Left ventricle myocardium inferior (tissue), 1 donor: ENCODE results near the gene TAOK1. TPM values are rescaled to one million over a fixed set of nuclear protein-coding genes. Genes with fewer than 3 reads are reported as not detected.

Experiments
- DNase-seq: peaks from one replicate; pipeline ENCODE4 v3.0.0-alpha.2; 2020
- H3K27ac ChIP-seq: fragments of 200-600 bp; replicated peaks from 2 replicates; pipeline ENCODE4 v1.8.0; 2021
- H3K27me3 ChIP-seq: fragments of 200-600 bp; 2 replicates; pipeline ENCODE4 v1.8.0; 2021; ENCODE audit warnings: low read depth
- H3K36me3 ChIP-seq: fragments of 200-600 bp; 2 replicates; pipeline ENCODE4 v1.8.0; 2021
- H3K4me1 ChIP-seq: fragments of 200-600 bp; 2 replicates; pipeline ENCODE4 v1.8.0; 2021
- H3K4me3 ChIP-seq: fragments of 200-600 bp; 2 replicates; pipeline ENCODE4 v1.8.0; 2021; ENCODE audit warnings: mild to moderate bottlenecking, moderate library complexity
- H3K9me3 ChIP-seq: fragments of 200-600 bp; replicated peaks from 2 replicates; pipeline ENCODE4 v1.8.0; 2021
- CTCF ChIP-seq: fragments of 200-600 bp; IDR thresholded peaks from 2 replicates; pipeline ENCODE4 v1.8.0; 2021; ENCODE audit warnings: antibody characterized with exemption, mild to moderate bottlenecking, borderline replicate concordance
- intact Hi-C: fragments of 100-400 bp; cut with micrococcal nuclease; formaldehyde crosslinking; loops from one replicate; pipeline ENCODE4 v1.11.0; 2022
- total RNA-seq: library from RNA; stranded (reverse); fragmentation: NEBNext Ultra II Directional; extraction: Animal tissue kit (Norgen Biotek cat#: 25700); gene quantifications from one replicate; pipeline ENCODE4 v1.2.1, GENCODE V29; 2021
- donor health status: DM: no; HTN: yes; CAD: no; lungs with severe emphysema.

TAOK1 gene
- total RNA-seq, 1 donor from 2014 or later = 50.7 TPM

- H3K27me3 ChIP-seq = no peaks in the 10 kb centered on the region
- intact Hi-C loops = no loop called here
- no peak for DNase-seq
- no peak overlapping the region for H3K27ac ChIP-seq
- no peak for TF ChIP-seq CTCF
- no peaks in the 10 kb centered on the region for H3K36me3 ChIP-seq
- H3K4me3 ChIP-seq = no peak overlapping the region
- no peaks in the 10 kb centered on the region for H3K9me3 ChIP-seq
- peaks cover 6% of the 10 kb centered on the region for H3K4me1 ChIP-seq
These were observed 10.8 kb upstream of the TAOK1 start for GRCh38 chr17:29379084-29379991.

- H3K27ac ChIP-seq = no peak overlapping the region
- intact Hi-C loops = no loop called here
- no peaks in the 10 kb centered on the region for H3K4me1 ChIP-seq
- H3K4me3 ChIP-seq = no peak overlapping the region
- H3K27me3 ChIP-seq = no peaks in the 10 kb centered on the region
- DNase-seq = no peak
- no peaks in the 10 kb centered on the region for H3K36me3 ChIP-seq
- TF ChIP-seq CTCF = no peak
- H3K9me3 ChIP-seq = no peaks in the 10 kb centered on the region
These were observed 6.5 kb upstream of the TAOK1 start for GRCh38 chr17:29383686-29384085.

- TF ChIP-seq CTCF = no peak
- Histone ChIP-seq H3K36me3 (no peaks in the 10 kb centered on the region), H3K27ac (no peak overlapping the region), H3K4me3 (no peak overlapping the region), H3K27me3 (no peaks in the 10 kb centered on the region), H3K4me1 (peaks cover 5% of the 10 kb centered on the region), H3K9me3 (no peaks in the 10 kb centered on the region)
- intact Hi-C loops = no loop called here
- no peak for DNase-seq
These were observed 5.3 kb upstream of the TAOK1 start for GRCh38 chr17:29384901-29385300.

- intact Hi-C loops = no loop called here
These were observed 3.4 kb upstream of the TAOK1 start for GRCh38 chr17:29386760-29387159.

GRCh38 chr17:29388937-29389336, 1.2 kb upstream of the TAOK1 start:
- intact Hi-C loops = no loop called here
- H3K36me3 ChIP-seq = no peaks in the 10 kb centered on the region
- no peaks in the 10 kb centered on the region for H3K9me3 ChIP-seq
- H3K4me1 ChIP-seq = peaks cover 43% of the 10 kb centered on the region
- no peaks in the 10 kb centered on the region for H3K27me3 ChIP-seq
- H3K27ac ChIP-seq = no peak overlapping the region
- TF ChIP-seq CTCF = no peak
- no peak overlapping the region for H3K4me3 ChIP-seq
- no peak for DNase-seq

More at GRCh38 chr17:29386760-29387159, 3.4 kb upstream of the TAOK1 start:
- DNase-seq = no peak
- no peak overlapping the region for H3K4me3 ChIP-seq
- no peaks in the 10 kb centered on the region for H3K9me3 ChIP-seq
- H3K36me3 ChIP-seq = no peaks in the 10 kb centered on the region
- no peaks in the 10 kb centered on the region for H3K27me3 ChIP-seq
- H3K4me1 ChIP-seq = peaks cover 22% of the 10 kb centered on the region
- no peak for TF ChIP-seq CTCF
- H3K27ac ChIP-seq = no peak overlapping the region
